Measurements from ENCODE around the gene UNC5CL.

GRCh38 chr6:41071501-41071922 lies 32.5 kb upstream of the UNC5CL start:
- TF ChIP-seq TCF7 (CRISPR knock-in tag; IDR thresholded peaks at IDR 0.05; ENCODE audit: low read depth) (no peak), USF2 (CRISPR knock-in tag; IDR thresholded peaks at IDR 0.05) (no peak), CTCF (IDR thresholded peaks at IDR 0.05) (no peak), JUN (CRISPR knock-in tag; IDR thresholded peaks at IDR 0.05) (no peak), ZNF232 (CRISPR knock-in tag; IDR thresholded peaks at IDR 0.05) (no peak), NR3C1 (CRISPR knock-in tag; conservative IDR thresholded peaks at IDR 0.05; ENCODE audit: low read depth) (no peak), SMAD4 (CRISPR knock-in tag; IDR thresholded peaks at IDR 0.05) (no peak), MAX (CRISPR knock-in tag; IDR thresholded peaks at IDR 0.05) (no peak), TEAD4 (CRISPR knock-in tag; IDR thresholded peaks at IDR 0.05) (no peak), ZBTB21 (CRISPR knock-in tag; IDR thresholded peaks at IDR 0.05; ENCODE audit: borderline replicate concordance) (no peak), NFE2L1 (CRISPR knock-in tag; IDR thresholded peaks at IDR 0.05) (no peak), TP53 (CRISPR knock-in tag; IDR thresholded peaks at IDR 0.05) (no peak), NFYB (CRISPR knock-in tag; conservative IDR thresholded peaks at IDR 0.05; ENCODE audit: low read depth) (no peak)

Measured in WTC11 (cell line).